HS-5 (cell line): ENCODE data around the gene FOSB.
"Not testable (repeated sequence)": the region's sequence is repeated elsewhere in the genome, so short reads cannot be mapped to it uniquely, and the experiment has no call there.

Source experiments
- DNase-seq: peaks from one replicate; pipeline ENCODE4 v3.0.0-alpha.2; 2012; ENCODE audit warnings: low read depth

FOSB gene

DNA sequence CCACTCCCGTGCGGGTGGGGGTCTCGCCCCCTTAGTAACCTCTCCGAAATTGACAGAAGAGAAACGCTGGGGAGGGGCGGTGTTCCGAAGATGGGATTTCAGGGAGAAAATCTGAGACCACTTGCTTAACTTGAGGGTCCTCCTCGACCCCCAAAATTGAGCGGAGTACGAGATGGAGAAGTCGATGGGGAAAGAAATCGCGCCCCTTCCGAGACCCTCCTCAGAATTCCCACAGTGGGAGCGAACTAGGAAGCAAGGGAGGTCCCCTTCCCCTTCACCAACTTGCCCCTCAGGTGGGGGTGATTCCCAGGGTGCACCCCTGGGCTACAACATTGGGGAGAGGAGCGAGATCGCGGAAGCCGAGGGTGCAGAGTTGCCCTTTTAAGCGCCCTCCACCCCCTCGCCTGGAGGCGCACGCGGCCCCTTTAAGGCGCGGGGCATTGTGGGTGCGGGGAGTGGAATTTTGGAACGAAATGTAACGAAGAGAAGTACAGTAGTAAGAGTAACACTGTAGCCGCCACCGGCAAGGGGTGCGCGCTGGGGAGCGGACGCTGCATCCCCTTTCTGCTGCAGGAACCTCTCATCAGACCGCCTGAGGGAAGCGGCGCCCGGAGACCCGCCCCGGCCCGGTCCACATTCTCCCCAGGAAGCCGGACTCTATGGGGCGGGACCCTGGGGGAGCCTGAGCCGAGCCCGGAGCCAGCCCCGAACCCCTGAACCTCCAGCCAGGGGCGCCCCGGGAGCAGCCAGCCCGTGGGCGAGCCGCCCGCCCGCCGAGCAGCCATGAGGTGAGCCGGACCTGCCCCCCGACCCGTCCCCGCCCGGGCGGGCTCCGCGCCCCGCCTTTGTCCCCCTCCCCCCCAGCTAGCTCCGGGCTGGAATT, 39.4 kb downstream of the FOSB start, which contains the start of gene VASP:
Gene VASP, plus strand, starts transcription at position 491 of the 883 bp plus-strand sequence. Its CDS starts 293 bp downstream, at position 784.
- DNase-seq = peak; percentile 61

DNA sequence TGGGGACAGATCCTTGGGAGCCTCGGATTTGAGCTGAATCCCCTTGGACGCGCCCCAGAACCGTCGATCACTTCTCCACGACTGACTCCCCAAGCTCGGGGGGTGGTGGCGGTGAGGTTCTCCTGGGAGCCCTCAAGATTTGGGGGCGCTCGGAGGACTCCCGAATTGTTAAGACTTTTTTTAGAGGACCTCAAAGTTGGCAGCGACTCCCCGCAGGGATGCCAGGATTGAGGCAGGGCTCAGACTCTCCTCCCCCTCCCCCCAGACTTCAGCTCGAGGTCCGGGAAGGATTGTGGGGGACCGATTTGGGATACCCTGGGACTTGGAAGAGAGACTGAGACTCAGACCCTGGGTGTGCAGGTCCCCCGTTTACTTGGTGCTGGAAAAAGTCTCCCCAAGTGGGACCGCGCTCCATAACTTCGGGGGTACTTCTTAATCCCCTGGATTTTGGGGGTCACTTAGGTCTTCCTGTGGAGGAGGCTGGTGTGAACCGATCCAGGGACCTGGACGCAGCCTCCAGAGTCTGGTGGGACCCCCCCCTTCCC, 40.1 kb downstream of the FOSB start:
- no peak for DNase-seq

GRCh38 chr19:45508417-45508860, 40.6 kb downstream of the FOSB start:
- DNase-seq = no peak

DNA sequence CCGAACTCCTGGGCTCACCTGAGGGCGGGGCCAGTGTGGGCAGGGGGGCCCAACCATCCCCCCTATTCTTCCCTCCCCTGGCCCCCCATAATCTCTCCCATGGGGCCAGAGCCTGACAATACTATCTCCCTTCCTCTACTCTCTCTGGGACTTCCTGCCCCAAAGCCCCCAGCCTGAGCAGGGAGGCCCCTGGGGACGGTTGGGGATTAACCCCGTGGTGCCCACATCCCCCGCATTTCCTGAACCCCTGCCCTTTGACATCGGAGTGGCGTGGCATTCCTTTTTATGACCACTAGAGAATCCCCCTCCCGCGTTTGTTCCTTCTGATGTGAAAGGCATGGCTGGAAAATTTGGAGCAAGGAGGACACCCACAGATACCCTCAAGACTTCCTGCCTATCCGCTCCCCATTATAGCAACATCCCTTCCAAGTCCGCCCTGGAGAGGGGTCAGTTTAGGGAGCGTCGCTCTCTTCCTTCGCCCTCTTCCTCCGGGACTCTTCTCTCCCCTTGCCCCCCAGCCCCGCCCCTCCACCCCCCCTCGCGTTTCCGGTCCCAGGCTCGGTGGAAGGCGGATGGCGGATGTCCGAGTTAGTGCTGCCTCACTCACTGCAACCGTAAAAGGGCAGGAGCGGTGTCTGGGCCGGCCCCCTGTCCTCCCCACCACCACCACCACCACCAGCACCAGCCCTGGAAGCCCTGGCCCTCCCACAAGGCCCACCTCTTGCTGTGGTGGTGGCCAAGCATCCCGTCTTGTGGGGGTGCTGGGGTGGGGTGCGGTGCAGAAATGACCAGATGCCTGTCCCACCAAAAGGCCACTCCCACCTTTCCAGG, 41.3 kb downstream of the FOSB start:
- DNase-seq = no peak

GRCh38 chr19:45509692-45510015, 41.9 kb downstream of the FOSB start:
- DNase-seq = no peak

DNA sequence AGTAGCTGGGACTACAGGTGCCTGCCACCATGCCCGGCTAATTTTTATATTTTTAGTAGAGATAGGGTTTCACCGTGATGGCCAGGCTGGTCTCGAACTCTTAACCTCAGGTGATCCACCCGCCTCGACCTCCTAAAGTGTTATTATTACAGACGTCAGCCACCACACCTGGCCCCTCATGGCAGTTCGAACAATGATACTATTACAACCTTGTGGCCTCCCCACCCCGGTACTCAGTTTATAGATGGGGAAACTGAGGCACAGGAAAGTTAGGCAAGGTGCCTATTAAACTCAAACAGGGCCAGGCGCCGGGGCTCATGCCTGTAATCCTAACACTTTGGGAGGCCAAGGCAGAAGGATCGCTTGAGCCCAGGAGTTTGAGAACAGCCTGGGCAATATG, 42.6 kb downstream of the FOSB start:
- DNase-seq = not testable (repeated sequence)

DNA sequence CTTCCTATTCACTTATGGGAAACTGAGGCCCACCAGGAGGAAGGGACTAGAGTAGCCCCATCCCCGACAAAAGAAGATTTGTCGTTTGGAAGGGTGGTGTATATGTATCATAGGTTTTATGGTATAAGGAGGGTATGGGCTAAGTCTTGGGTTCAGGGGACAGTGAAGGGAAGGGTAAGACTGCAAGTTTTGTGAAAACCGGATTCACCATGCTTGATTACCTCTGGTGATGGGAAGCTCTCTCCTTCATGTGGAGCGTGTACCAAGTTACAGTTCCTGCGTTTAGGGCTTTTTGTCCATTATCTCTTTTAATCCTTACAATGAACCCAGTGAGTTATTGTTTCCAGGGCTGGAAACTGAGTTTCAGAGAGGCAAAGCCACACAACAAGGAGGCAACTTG, 43.3 kb downstream of the FOSB start:
- DNase-seq = no peak

GRCh38 chr19:45512881-45513483, 45.2 kb downstream of the FOSB start:
- no peak for DNase-seq

DNA sequence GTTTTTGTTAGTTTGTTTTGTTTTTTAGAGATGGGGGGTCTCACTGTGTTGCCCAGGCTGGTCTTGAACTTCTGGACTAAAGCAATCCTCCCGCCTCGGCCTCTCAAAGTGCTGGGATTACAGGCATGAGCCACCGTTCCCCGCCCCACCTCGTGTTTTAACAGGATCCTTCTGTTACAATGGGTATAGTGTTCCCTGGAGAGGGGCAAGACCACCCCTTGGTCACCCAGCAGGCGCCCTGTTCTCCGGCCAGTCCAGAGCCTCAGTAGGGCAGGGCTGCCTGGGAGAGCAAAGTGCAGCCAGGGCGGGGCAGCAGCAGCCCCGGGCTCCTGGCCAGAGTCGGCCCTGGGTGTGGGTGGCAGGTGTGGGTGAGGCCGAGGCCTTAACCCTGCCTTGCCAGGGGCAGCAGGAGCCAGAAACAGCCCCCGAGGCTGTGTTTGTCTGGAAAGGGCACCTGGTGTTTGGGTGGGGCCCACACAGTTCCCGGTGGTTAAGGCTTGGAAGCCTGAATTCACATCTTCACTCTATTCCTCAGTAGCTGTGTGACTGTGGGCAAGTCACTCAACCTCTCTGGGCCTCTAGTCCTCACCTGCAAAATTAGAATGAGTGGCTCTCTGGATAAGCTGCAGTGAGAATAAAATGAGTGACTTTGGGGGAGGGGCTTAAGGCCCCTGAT, 46.7 kb downstream of the FOSB start:
- DNase-seq = no peak

DNA sequence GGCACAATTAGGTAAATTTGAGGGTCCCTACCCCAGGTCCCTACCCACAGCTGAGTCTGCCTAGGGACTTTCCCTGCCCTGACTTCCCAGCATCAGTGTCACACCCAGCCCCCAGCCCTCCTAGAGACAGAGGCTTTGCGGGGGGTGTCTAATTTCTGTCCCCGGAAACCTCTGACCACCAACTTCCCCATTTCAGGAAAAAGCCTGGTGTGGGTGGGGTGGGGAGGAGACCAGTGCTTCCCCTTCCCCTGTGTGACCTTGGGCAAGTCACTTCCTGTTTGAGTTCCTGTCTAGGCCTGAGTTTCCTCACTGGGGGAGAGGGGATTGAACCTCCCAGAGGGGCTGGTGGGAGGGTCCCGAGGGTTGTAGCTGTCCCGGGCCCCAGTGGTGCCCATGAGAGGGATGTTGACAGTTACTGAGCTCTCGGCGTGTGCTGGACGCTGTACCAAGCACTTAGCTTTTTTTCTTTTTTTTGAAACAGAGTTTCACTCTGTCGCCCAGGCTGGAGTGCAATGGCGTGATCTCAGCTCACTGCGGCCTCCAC, 47.4 kb downstream of the FOSB start:
- DNase-seq = no peak

GRCh38 chr19:45515807-45516401, 48.1 kb downstream of the FOSB start:
- no peak for DNase-seq

- DNase-seq = no peak
These were observed 49.4 kb downstream of the FOSB start for GRCh38 chr19:45517238-45517637.

DNA sequence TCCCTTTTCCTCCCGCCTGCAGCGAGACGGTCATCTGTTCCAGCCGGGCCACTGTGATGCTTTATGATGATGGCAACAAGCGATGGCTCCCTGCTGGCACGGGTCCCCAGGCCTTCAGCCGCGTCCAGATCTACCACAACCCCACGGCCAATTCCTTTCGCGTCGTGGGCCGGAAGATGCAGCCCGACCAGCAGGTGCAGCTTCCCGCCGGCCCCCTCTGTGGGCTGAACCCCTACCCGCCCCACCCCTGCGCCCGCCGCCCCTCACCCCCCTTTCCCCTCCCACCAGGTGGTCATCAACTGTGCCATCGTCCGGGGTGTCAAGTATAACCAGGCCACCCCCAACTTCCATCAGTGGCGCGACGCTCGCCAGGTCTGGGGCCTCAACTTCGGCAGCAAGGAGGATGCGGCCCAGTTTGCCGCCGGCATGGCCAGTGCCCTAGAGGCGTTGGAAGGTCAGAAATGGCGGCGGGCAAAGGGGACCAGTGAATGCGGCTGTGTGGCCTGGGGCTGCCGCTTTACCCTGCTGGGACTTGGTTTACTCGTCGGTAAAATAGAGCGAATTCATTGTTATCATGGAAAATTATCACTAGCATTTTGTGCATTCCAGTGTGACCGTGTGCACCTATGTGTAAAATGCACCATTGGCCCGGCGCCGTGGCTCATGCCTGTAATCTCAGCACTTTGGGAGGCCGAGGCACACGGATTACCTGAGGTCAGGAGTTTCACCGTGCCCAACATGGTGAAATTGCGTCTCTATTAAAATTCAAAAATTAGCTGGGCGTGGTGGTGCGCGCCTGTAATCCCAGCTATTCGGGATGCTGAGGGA, 50.1 kb downstream of the FOSB start:
- DNase-seq = no peak

DNA sequence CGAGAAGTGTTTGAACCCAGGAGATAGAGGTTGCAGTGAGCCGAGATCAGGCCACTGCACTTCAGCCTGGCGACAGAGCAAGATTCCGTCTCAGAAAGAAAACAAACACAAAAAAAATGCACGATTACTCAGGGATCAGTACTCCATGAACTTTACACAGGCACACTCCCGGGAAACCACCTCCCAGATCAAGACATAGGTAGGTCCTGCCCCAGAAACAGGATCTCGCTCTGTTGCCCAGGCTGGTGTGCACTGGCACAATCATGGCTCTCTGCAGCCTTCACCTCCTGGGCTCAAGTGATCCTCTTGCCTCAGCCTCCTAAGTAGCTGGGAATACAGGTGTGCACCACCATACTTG, 50.7 kb downstream of the FOSB start:
- DNase-seq = no peak

- no peak for DNase-seq
These were observed 54.5 kb downstream of the FOSB start for GRCh38 chr19:45522010-45522941.

- peak; percentile 53 for DNase-seq
These were observed 56.0 kb downstream of the FOSB start for GRCh38 chr19:45523642-45524256.

- no peak for DNase-seq
These were observed 56.9 kb downstream of the FOSB start for GRCh38 chr19:45524575-45525129.
